GM23338 (cell line): ENCODE results near the gene MYLK3. TPM values are rescaled to one million over a fixed set of nuclear protein-coding genes. Genes with fewer than 3 reads are reported as not detected.

Experiments
- ATAC-seq: fragments of 200-7000 bp; cut with Tn5 transposase; 3 replicates; pipeline ENCODE4 v1.9.1; 2020
- DNase-seq: peaks from one replicate; pipeline ENCODE4 v3.0.0-alpha.2; 2015; ENCODE audit warnings: low spot score
- H2AFZ ChIP-seq: fragments of 200-600 bp; sonication (generic); 2 replicates; pipeline ENCODE4 v1.8.0; 2016; ENCODE audit warnings: antibody characterized with exemption, mild to moderate bottlenecking, moderate library complexity
- H3F3A ChIP-seq: fragments of 200-600 bp; sonication (generic); replicated peaks from 2 replicates; pipeline ENCODE4 v1.8.0; 2017; ENCODE audit warnings: antibody characterized with exemption, mixed run types, low read depth
- H3K27ac ChIP-seq: fragments of 200-600 bp; sonication (generic); 2 replicates; pipeline ENCODE4 v1.6.1; 2016; ENCODE audit warnings: low read depth
- H3K27me3 ChIP-seq: fragments of 200-600 bp; sonication (generic); 2 replicates; pipeline ENCODE4 v1.8.0; 2016; ENCODE audit warnings: mild to moderate bottlenecking, mixed run types, moderate library complexity; ENCODE audit not compliant: insufficient read depth
- H3K36me3 ChIP-seq: fragments of 200-600 bp; sonication (generic); 2 replicates; pipeline ENCODE4 v1.8.0; 2016; ENCODE audit warnings: mild to moderate bottlenecking; ENCODE audit not compliant: insufficient read depth
- H3K4me1 ChIP-seq: fragments of 200-600 bp; sonication (generic); 2 replicates; pipeline ENCODE4 v1.8.0; 2016; ENCODE audit warnings: mild to moderate bottlenecking, moderate library complexity; ENCODE audit not compliant: insufficient read depth
- H3K4me2 ChIP-seq: fragments of 200-600 bp; sonication (generic); 2 replicates; pipeline ENCODE4 v1.7.1; 2017; ENCODE audit warnings: mixed run types
- H3K4me3 ChIP-seq: fragments of 200-600 bp; sonication (generic); 2 replicates; pipeline ENCODE4 v1.6.1; 2016; ENCODE audit warnings: mixed run types
- H3K79me2 ChIP-seq: fragments of 200-600 bp; sonication (generic); replicated peaks from 2 replicates; pipeline ENCODE4 v1.8.0; 2017; ENCODE audit warnings: mild to moderate bottlenecking; ENCODE audit not compliant: insufficient read depth
- H3K9me2 ChIP-seq: fragments of 200-600 bp; sonication (generic); 2 replicates; pipeline ENCODE4 v1.8.0; 2017; ENCODE audit not compliant: insufficient read depth
- H4K20me1 ChIP-seq: fragments of 200-600 bp; sonication (generic); replicated peaks from 2 replicates; pipeline ENCODE4 v1.8.0; 2017; ENCODE audit warnings: mild to moderate bottlenecking; ENCODE audit not compliant: insufficient read depth
- H3K27ac Mint-ChIP-seq: 2 replicates; pipeline ENCODE4 v1.8.0; 2020; ENCODE audit warnings: inconsistent platforms, mild to moderate bottlenecking, moderate library complexity, mixed read lengths
- H3K27me3 Mint-ChIP-seq: 3 replicates; pipeline ENCODE4 v1.8.0; 2022; ENCODE audit warnings: low read depth, mild to moderate bottlenecking, moderate library complexity, mixed read lengths, inconsistent platforms; ENCODE audit not compliant: insufficient read depth, poor library complexity
- H3K36me3 Mint-ChIP-seq: 3 replicates; pipeline ENCODE4 v1.8.0; 2021; ENCODE audit warnings: low read depth, mild to moderate bottlenecking, inconsistent platforms, moderate library complexity, mixed read lengths
- H3K4me1 Mint-ChIP-seq: 3 replicates; pipeline ENCODE4 v1.8.0; 2020; ENCODE audit warnings: mild to moderate bottlenecking, inconsistent platforms, mixed read lengths
- H3K4me3 Mint-ChIP-seq: 3 replicates; pipeline ENCODE4 v1.8.0; 2021; ENCODE audit warnings: moderate library complexity, mild to moderate bottlenecking, inconsistent platforms, mixed read lengths
- H3K9me3 Mint-ChIP-seq: 3 replicates; pipeline ENCODE4 v1.8.0; 2020; ENCODE audit warnings: moderate library complexity, mild to moderate bottlenecking, inconsistent platforms, mixed read lengths
- CREB1 ChIP-seq: fragments of 250-450 bp; sonication (Bioruptor Pico); IDR thresholded peaks from 2 replicates; pipeline ENCODE4 v1.5.0; 2020; ENCODE audit warnings: low read depth, mild to moderate bottlenecking, moderate library complexity
- EZH2 ChIP-seq: fragments of 200-600 bp; sonication (generic); IDR thresholded peaks from one replicate; pipeline ENCODE4 v1.8.0; 2017; ENCODE audit warnings: antibody characterized with exemption, mild to moderate bottlenecking, low read depth; ENCODE audit not compliant: unreplicated experiment
- EZH2phosphoT487 ChIP-seq: fragments of 200-600 bp; sonication (generic); IDR thresholded peaks from one replicate; pipeline ENCODE4 v1.8.1; 2018; ENCODE audit warnings: antibody characterized with exemption; ENCODE audit not compliant: unreplicated experiment
- JUNB ChIP-seq: IDR thresholded peaks from one replicate; pipeline ENCODE4 v1.6.1; 2016; ENCODE audit warnings: antibody characterized with exemption; ENCODE audit not compliant: unreplicated experiment
- NANOG ChIP-seq: IDR thresholded peaks from 2 replicates; pipeline ENCODE4 v1.6.1; 2016; ENCODE audit warnings: antibody characterized with exemption, borderline replicate concordance
- POLR2AphosphoS5 ChIP-seq: IDR thresholded peaks from 2 replicates; pipeline ENCODE4 v1.6.1; 2016; ENCODE audit warnings: antibody characterized with exemption, low read depth
- STAT1 ChIP-seq: IDR thresholded peaks from one replicate; pipeline ENCODE4 v1.6.1; 2016; ENCODE audit warnings: antibody characterized with exemption; ENCODE audit not compliant: unreplicated experiment
- ZNF114 ChIP-seq: fragments of 250-450 bp; sonication (Bioruptor Pico); IDR thresholded peaks from 2 replicates; pipeline ENCODE4 v1.5.0; 2020; ENCODE audit warnings: mild to moderate bottlenecking, moderate library complexity
- ZNF331 ChIP-seq: fragments of 250-450 bp; sonication (Bioruptor Pico); IDR thresholded peaks from 2 replicates; pipeline ENCODE4 v1.5.0; 2020; ENCODE audit warnings: low read depth, mild to moderate bottlenecking, moderate library complexity
- polyA plus RNA-seq: library from polyadenylated mRNA; unstranded; fragments of >200 nt; fragmentation: Nextera tagmentation; extraction: Ambion mirVana; gene quantifications from 2 replicates; pipeline ENCODE4 v1.2.1, GENCODE V29; 2016
- total RNA-seq: library from RNA; depleted of rRNA; stranded (reverse); fragments of >200 nt; shearing (Covaris generic); gene quantifications from 2 replicates; pipeline ENCODE4 v1.2.3, GENCODE V29; 2014
- TF ChIP-seq, protein P1 (sequence below): IDR thresholded peaks from 2 replicates; pipeline ENCODE4 v1.6.1; 2016; ENCODE audit warnings: antibody characterized with exemption
- TF ChIP-seq, protein P2 (sequence below): IDR thresholded peaks from one replicate; pipeline ENCODE4 v1.6.1; 2018; ENCODE audit warnings: antibody characterized with exemption; ENCODE audit not compliant: unreplicated experiment
- TF ChIP-seq, protein P3 (sequence below), 2 experiments: fragments of 200-600 bp in 1 of 2; sonication (generic) in 1 of 2; conservative IDR thresholded peaks; 2 replicates each; pipeline versions ENCODE4 v1.5.1 to v1.6.1; 2016 to 2017; ENCODE audit warnings: antibody characterized with exemption in 2 of 2, low read depth in 2 of 2, mild to moderate bottlenecking in 2 of 2, moderate library complexity in 1 of 2
- TF ChIP-seq, protein P4 (sequence below): fragments of 250-450 bp; sonication (Bioruptor Pico); IDR thresholded peaks from 2 replicates; pipeline ENCODE4 v1.5.0; 2020; ENCODE audit warnings: mild to moderate bottlenecking, moderate library complexity

The MYLK3 gene
- total and polyA plus RNA-seq, 2 experiments from 2014 or later: 0.18 to 0.63 TPM

DNA sequence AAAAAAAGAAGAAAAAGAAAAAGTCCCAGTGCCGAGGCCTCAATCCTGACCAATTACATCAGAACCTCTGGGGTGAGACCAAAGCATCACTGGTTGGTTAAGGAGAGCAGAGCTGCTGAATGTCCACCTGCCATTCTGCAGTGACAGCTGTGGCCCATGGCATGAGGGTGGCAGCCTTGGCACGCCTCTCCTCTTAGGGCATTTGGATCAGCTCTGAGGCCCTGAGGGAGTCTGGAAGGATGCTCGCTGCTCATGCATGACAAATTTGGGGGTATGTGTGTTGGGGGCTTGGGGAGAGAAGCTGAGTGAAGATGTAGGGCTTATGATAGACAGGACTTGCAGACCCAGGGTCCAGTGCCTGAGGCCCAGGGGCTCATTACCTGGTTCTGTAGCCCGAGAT lies 26.3 kb downstream of the MYLK3 start:
- no peaks in the 10 kb centered on the region for H3K36me3 Mint-ChIP-seq
- H3K27ac Mint-ChIP-seq: no peak overlapping the region
- TF ChIP-seq ZNF331 (CRISPR knock-in tag) (no peak), POLR2AphosphoS5 (no peak), ZNF114 (no peak), JUNB (no peak), EZH2 (no peak), EZH2phosphoT487 (no peak), STAT1 (no peak), CREB1 (no peak), NANOG (no peak)
- TF ChIP-seq, protein P1, sequence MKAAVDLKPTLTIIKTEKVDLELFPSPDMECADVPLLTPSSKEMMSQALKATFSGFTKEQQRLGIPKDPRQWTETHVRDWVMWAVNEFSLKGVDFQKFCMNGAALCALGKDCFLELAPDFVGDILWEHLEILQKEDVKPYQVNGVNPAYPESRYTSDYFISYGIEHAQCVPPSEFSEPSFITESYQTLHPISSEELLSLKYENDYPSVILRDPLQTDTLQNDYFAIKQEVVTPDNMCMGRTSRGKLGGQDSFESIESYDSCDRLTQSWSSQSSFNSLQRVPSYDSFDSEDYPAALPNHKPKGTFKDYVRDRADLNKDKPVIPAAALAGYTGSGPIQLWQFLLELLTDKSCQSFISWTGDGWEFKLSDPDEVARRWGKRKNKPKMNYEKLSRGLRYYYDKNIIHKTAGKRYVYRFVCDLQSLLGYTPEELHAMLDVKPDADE: no peak
- TF ChIP-seq, protein P2, sequence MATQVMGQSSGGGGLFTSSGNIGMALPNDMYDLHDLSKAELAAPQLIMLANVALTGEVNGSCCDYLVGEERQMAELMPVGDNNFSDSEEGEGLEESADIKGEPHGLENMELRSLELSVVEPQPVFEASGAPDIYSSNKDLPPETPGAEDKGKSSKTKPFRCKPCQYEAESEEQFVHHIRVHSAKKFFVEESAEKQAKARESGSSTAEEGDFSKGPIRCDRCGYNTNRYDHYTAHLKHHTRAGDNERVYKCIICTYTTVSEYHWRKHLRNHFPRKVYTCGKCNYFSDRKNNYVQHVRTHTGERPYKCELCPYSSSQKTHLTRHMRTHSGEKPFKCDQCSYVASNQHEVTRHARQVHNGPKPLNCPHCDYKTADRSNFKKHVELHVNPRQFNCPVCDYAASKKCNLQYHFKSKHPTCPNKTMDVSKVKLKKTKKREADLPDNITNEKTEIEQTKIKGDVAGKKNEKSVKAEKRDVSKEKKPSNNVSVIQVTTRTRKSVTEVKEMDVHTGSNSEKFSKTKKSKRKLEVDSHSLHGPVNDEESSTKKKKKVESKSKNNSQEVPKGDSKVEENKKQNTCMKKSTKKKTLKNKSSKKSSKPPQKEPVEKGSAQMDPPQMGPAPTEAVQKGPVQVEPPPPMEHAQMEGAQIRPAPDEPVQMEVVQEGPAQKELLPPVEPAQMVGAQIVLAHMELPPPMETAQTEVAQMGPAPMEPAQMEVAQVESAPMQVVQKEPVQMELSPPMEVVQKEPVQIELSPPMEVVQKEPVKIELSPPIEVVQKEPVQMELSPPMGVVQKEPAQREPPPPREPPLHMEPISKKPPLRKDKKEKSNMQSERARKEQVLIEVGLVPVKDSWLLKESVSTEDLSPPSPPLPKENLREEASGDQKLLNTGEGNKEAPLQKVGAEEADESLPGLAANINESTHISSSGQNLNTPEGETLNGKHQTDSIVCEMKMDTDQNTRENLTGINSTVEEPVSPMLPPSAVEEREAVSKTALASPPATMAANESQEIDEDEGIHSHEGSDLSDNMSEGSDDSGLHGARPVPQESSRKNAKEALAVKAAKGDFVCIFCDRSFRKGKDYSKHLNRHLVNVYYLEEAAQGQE: no peak
- TF ChIP-seq, protein P3, sequence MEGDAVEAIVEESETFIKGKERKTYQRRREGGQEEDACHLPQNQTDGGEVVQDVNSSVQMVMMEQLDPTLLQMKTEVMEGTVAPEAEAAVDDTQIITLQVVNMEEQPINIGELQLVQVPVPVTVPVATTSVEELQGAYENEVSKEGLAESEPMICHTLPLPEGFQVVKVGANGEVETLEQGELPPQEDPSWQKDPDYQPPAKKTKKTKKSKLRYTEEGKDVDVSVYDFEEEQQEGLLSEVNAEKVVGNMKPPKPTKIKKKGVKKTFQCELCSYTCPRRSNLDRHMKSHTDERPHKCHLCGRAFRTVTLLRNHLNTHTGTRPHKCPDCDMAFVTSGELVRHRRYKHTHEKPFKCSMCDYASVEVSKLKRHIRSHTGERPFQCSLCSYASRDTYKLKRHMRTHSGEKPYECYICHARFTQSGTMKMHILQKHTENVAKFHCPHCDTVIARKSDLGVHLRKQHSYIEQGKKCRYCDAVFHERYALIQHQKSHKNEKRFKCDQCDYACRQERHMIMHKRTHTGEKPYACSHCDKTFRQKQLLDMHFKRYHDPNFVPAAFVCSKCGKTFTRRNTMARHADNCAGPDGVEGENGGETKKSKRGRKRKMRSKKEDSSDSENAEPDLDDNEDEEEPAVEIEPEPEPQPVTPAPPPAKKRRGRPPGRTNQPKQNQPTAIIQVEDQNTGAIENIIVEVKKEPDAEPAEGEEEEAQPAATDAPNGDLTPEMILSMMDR (conservative IDR thresholded peaks at IDR 0.05; ENCODE audit: low read depth in 2 of 2): no peak
- TF ChIP-seq, protein P4, sequence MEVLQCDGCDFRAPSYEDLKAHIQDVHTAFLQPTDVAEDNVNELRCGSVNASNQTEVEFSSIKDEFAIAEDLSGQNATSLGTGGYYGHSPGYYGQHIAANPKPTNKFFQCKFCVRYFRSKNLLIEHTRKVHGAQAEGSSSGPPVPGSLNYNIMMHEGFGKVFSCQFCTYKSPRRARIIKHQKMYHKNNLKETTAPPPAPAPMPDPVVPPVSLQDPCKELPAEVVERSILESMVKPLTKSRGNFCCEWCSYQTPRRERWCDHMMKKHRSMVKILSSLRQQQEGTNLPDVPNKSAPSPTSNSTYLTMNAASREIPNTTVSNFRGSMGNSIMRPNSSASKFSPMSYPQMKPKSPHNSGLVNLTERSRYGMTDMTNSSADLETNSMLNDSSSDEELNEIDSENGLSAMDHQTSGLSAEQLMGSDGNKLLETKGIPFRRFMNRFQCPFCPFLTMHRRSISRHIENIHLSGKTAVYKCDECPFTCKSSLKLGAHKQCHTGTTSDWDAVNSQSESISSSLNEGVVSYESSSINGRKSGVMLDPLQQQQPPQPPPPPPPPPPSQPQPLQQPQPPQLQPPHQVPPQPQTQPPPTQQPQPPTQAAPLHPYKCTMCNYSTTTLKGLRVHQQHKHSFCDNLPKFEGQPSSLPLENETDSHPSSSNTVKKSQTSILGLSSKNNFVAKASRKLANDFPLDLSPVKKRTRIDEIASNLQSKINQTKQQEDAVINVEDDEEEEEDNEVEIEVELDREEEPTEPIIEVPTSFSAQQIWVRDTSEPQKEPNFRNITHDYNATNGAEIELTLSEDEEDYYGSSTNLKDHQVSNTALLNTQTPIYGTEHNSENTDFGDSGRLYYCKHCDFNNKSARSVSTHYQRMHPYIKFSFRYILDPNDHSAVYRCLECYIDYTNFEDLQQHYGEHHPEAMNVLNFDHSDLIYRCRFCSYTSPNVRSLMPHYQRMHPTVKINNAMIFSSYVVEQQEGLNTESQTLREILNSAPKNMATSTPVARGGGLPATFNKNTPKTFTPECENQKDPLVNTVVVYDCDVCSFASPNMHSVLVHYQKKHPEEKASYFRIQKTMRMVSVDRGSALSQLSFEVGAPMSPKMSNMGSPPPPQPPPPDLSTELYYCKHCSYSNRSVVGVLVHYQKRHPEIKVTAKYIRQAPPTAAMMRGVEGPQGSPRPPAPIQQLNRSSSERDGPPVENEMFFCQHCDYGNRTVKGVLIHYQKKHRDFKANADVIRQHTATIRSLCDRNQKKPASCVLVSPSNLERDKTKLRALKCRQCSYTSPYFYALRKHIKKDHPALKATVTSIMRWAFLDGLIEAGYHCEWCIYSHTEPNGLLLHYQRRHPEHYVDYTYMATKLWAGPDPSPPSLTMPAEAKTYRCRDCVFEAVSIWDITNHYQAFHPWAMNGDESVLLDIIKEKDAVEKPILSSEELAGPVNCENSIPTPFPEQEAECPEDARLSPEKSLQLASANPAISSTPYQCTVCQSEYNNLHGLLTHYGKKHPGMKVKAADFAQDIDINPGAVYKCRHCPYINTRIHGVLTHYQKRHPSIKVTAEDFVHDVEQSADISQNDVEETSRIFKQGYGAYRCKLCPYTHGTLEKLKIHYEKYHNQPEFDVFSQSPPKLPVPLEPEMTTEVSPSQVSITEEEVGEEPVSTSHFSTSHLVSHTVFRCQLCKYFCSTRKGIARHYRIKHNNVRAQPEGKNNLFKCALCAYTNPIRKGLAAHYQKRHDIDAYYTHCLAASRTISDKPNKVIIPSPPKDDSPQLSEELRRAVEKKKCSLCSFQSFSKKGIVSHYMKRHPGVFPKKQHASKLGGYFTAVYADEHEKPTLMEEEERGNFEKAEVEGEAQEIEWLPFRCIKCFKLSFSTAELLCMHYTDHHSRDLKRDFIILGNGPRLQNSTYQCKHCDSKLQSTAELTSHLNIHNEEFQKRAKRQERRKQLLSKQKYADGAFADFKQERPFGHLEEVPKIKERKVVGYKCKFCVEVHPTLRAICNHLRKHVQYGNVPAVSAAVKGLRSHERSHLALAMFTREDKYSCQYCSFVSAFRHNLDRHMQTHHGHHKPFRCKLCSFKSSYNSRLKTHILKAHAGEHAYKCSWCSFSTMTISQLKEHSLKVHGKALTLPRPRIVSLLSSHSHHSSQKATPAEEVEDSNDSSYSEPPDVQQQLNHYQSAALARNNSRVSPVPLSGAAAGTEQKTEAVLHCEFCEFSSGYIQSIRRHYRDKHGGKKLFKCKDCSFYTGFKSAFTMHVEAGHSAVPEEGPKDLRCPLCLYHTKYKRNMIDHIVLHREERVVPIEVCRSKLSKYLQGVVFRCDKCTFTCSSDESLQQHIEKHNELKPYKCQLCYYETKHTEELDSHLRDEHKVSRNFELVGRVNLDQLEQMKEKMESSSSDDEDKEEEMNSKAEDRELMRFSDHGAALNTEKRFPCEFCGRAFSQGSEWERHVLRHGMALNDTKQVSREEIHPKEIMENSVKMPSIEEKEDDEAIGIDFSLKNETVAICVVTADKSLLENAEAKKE (CRISPR knock-in tag): no peak
- no peaks in the 10 kb centered on the region for H3K36me3 ChIP-seq
- H3K27me3 ChIP-seq: no peaks in the 10 kb centered on the region
- H3K9me2 ChIP-seq: no peaks in the 10 kb centered on the region
- no peaks in the 10 kb centered on the region for H4K20me1 ChIP-seq
- no peak overlapping the region for H2AFZ ChIP-seq
- no peak overlapping the region for H3K4me2 ChIP-seq
- no peak overlapping the region for H3K4me3 ChIP-seq
- peaks cover 14% of the 10 kb centered on the region for H3K9me3 Mint-ChIP-seq
- no peak overlapping the region for H3K27ac ChIP-seq
- peaks cover 9% of the 10 kb centered on the region for H3K27me3 Mint-ChIP-seq
- DNase-seq (no peak), ATAC-seq (no peak)
- H3K79me2 ChIP-seq: no peaks in the 10 kb centered on the region
- H3K4me1 ChIP-seq: no peaks in the 10 kb centered on the region
- H3K4me3 Mint-ChIP-seq: no peak overlapping the region
- H3F3A ChIP-seq: no peaks in the 10 kb centered on the region
- H3K4me1 Mint-ChIP-seq: no peaks in the 10 kb centered on the region
